ENCODE data around the gene CCDC3. TPM values are rescaled to one million over a fixed set of nuclear protein-coding genes. Genes with fewer than 3 reads are reported as not detected.
"Not testable (repeated sequence)": the region's sequence is repeated elsewhere in the genome, so short reads cannot be mapped to it uniquely, and the experiment has no call there.

CCDC3 gene
- total RNA-seq, 1 donor from 2014 or later = 18.8 TPM

DNA sequence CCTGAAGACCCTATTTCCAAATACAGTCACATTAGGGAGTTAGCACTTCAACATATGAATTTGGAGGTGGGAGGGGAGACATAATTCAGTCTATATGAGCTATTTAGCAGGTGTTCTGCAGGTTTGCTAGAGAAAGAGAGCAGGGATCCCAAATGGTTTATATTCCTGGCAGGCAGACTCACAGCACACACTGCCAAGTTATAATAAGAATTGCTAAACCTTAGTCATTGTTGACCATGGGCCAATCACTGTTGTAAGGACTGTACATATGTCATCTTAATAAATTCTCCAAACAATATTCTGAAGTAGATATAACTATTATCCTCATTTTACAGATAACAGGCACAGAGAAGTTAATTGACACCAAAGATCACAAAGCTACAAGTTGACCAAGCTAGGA is 1.5 kb upstream of the CCDC3 start:
- FAIRE-seq = no peak
- no peak for DNase-seq (ENCODE audit: low spot score in 2 of 2)

DNA sequence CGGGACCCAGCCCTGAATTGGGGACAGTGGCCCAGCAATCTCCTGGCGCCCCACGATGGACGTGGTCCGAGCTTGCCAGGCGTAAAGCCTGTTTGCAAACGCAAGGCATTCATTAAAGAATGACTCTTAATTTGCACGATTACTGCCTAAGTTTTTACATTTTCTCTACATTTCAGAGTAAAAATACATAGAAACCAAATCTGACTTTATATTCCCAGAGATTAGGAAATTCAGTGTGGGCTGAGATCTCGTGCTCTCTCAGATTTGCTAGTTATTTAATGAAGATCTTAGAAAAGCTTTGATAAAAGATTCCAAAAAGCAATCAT is 337 bp upstream of the CCDC3 start:
- DNase-seq (ENCODE audit: low spot score in 2 of 2) (no peak), FAIRE-seq (no peak)

DNA sequence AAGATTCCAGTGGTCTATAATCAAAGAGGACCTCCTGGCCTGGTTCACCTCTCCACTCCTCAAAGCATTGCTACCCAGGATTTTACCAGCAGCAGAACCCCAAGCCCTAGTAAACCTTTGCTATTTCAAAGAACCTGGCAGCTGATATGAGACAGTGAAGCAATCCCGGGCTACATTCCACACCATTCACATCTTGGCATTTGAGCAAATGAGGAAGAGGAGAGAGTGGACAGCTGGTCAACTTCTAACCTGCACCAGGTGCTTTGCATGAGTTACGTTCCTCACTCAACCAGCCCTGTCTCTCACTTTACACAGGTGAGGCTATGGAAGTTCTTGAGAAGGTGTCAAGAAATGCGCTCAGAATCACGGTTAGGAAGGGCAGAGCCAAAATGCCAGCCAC is 1.1 kb downstream of the CCDC3 start:
- FAIRE-seq = no peak
- DNase-seq (ENCODE audit: low spot score in 2 of 2) = no peak

DNA sequence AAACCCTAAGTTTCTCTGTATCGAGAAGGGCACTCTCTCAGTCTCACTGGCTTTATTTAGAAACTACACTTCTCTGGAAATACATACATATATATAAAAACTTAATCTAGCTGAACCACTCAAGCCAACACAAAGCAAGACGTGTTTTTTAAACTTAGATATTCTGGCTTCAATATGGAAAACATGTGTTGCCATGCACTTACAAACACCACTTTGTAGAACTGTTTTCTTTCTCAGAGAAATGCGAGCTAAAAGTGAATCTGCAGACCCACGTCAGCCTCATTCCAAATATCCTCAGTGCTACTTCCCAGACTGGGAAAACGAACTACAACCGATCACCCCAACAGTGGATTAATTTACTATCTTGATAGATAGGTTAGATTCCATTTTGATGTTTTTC is 1.7 kb downstream of the CCDC3 start:
- DNase-seq (ENCODE audit: low spot score in 2 of 2) = no peak

DNA sequence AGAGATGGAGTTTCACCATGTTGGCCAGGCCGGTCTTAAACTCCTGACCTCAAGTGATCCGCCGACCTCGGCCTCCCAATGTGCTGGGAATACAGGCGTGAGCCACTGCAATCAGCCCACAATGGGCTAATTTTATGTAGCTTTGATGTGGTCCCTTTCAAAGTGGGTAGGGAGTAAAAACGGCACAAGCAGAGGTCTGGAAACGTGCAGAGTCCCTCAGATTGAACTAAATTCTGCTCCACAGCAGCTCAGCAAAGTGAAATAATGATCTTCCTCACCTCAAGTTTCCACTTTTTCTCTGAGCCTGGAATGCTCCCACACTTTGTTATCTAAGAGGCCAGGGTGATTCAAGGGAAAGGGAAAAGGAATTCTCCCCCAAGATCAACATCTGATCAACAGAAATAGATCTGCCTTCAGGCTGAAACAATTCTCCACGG is 6.1 kb downstream of the CCDC3 start:
- DNase-seq (ENCODE audit: low spot score in 2 of 2) (no peak), FAIRE-seq (no peak)

More for the DNA sequence above, 1.7 kb downstream of the CCDC3 start:
- no peak for FAIRE-seq

DNA sequence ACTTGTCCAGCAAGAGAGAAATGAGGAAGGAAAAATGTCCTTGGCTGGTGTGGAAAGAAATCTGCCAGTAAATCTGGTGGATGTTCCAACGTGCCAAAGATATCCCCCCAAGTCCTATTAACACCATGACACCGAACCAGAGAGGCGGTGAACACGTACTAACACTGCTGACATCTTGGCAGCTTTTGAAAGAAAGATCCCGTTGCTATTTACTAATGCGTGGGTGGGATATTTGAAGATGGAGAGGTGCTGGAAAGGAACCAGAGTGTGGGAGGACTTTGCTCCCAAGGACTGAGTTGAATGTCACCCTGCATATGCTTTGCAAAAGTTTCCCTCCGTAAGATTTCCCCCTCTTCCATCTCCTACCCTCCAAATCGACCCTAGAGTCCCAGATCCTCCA is 7.9 kb downstream of the CCDC3 start:
- DNase-seq (ENCODE audit: low spot score in 2 of 2) = no peak

DNA sequence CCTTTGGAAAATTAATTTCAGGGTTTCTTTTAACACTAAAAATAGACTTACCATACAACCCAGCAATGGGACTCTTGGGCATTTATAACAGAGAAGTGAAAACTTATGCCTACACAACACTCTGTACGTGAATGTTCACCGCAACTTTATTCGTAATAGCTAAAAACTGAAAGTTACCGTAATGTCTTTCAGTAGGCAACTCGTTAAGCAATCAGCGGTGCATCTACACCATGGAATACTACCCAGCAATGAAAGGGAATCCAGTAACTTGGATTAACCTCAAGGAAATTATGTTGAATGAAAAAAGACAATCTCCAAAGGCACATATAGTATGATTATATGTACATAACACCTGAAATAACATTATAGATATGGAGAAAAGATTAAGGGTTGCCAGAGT is 16.2 kb downstream of the CCDC3 start:
- DNase-seq (ENCODE audit: low spot score in 2 of 2) (no peak), FAIRE-seq (no peak)

More for the DNA sequence above, 7.9 kb downstream of the CCDC3 start:
- no peak for FAIRE-seq

DNA sequence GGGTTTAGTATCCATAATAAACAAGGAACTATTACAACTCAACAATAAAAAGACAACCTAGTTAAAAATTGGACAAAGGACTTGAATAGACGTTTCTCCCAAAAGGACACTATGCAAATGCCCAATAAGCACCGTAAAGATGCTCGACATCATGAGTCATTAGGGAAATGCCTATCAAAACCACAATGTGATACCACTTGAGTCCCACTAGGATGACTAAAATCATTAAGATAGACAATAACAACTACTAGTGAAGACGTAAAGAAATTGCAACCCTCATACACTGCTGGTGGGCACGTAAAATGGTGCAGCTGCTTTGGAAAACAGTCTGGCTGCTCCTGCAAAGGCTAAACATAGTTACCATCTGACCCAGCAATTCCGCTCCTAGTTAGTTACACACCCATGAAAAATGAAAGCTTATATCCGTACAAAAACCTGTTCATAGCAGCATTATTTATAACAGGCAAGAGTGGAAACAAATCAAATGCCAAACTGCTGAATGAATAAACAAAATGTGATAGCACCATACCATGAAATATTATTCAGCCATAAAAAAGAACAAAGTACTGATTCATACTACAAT is 17.3 kb downstream of the CCDC3 start:
- FAIRE-seq = no peak
- no peak for DNase-seq (ENCODE audit: low spot score in 2 of 2)

DNA sequence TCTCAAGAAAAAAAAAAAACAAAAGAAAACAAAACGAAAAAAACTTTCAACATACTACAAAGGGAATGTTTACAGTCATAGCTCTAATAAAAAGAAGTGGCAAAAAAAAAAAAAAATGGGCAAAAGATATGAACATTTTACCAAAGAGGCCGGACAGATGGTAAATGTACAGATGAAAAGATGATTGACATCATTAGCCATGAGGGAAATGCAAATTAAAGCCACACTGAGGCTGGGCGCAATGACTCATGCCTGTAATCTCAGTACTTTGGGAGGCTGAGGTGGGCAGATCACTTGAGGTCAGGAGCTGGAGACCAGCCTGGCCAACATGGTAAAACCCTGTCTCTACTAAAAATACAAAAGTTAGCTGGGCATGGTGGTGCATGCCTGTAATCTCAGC is 17.9 kb downstream of the CCDC3 start:
- not testable (repeated sequence) for DNase-seq (ENCODE audit: low spot score in 2 of 2); FAIRE-seq

DNA sequence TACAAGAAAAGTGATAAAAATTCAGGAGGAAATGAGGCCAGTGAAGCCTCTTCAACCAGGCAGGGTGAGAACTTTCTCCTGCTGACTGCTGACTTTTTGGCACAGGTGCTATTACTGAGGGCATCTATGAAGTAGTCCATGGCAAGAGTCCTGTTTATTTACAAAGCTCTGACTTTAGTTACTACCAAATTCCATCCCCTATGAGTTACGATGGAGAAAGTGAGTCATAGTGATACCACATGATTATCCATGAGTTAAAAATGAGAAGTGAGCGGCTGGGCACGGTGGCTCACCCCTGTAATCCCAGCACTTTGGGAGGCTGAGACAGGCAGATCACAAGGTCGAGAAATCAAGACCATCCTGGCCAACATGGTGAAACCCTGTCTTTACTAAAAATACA is 19.9 kb downstream of the CCDC3 start:
- DNase-seq (ENCODE audit: low spot score in 2 of 2) = no peak
- no peak for FAIRE-seq

DNA sequence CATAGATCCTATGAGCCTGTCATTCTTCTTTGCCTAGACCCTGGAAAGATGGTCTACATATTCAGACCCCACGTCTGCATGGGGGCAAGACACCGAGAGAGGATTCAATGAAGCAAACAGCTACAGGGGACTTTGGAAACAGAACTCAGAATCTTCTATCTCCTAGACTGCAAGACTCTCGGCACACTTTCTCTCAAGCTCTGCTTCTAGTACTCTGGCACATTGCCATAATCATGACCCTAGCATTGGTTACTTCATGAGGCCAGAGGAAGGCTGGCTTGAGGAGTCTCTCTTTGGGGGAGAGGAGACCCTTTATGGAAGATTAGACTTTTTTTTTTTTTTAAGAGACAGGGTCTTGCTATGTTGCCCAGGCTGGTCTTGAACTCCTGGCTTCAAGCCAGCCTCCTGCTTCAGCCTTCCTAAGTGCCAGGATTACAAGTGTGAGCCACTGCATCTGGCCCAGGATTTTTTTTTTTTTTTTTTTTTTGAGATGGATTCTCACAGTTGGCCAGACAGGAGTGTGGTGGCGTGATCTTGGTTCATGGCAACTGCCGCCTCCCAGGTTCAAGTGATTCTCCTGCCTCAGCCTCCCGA is 20.7 kb downstream of the CCDC3 start:
- DNase-seq (ENCODE audit: low spot score in 2 of 2) (no peak), FAIRE-seq (no peak)

DNA sequence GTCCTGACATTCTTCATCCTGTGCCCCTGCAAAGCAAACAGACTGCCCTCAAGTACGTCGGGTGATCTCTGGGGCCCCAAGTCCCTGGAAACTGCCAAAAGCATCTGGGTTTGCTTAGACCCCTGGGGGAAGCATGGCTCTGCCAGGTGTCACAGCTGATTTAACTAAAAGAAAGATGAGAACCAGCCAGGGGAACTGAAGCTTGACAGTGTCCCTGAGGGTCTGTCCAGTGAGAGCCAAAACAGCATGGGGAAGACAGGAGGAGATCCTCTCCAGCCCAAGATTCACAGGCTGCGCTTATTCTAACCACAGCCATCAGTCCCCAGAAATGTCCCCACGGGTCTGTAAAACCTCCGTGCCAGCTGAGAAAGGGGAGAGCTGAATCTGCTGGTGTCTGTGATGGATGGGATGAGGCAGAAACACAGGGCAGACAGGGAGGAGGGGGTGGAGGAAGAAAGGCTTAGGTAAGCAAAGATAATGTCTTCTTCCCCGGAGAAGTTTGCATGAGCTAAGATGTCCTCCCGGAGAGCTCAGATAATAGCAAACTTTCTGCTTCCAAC is 21.3 kb downstream of the CCDC3 start:
- FAIRE-seq (no peak), DNase-seq (ENCODE audit: low spot score in 2 of 2) (no peak)

DNA sequence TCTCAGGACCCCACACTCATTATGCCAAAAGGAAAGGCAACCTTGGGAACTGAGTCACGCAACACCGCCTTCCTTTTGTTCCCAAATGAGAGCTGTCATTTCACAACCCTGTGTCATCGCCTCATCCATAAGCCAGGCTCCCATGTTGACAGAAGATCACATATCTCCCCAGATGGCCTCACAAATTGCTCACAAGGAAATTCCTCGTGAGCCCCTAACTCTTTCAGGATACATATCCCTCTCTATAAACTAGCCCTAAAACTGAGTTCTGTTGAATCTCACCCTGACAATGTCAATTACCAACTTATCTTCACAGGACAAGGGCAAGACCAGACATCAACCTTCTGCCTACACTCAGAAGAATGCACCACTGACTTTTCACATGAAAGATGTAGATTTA is 22.6 kb downstream of the CCDC3 start:
- no peak for FAIRE-seq
- no peak for DNase-seq (ENCODE audit: low spot score in 2 of 2)

DNA sequence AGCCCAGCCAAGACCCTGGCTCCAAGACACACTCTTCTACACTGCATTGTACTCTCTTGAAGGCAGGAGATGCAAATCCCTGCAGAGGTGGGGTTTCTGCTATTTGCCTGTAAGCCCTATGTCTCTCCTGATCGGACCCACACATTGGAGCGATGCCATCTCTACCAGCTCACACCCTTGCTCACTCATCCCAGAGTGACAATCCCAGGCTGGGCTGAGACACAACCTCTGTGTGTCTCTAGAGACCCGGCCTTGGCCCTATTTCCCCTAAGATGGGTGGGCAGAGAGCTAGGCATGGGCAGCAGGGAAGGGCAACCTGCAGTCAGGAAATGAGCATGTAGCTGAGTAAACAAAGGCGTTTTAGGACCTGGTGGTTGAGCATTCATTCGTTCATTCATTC is 25.6 kb downstream of the CCDC3 start:
- DNase-seq (ENCODE audit: low spot score in 2 of 2) (no peak), FAIRE-seq (no peak)

DNA sequence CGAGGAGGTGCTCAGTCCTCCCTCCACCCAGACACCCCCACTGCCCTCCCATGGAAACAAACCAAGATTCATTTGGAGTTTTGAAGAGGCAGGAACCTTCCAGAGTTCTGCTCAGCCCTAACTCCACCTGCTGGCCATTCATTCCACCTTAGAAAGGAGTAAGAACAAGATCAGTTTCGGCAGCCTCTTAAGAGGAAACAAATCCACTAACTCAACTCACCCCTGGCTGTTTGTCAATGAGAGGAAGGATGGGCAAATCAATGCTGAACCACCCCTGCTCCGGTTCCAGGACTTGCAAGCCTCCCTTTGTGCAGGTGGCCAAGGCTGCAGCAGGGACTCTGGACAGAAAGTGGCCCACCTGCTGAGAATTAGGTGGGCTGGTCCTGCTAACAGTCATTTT is 26.2 kb downstream of the CCDC3 start:
- FAIRE-seq (no peak), DNase-seq (ENCODE audit: low spot score in 2 of 2) (no peak)

DNA sequence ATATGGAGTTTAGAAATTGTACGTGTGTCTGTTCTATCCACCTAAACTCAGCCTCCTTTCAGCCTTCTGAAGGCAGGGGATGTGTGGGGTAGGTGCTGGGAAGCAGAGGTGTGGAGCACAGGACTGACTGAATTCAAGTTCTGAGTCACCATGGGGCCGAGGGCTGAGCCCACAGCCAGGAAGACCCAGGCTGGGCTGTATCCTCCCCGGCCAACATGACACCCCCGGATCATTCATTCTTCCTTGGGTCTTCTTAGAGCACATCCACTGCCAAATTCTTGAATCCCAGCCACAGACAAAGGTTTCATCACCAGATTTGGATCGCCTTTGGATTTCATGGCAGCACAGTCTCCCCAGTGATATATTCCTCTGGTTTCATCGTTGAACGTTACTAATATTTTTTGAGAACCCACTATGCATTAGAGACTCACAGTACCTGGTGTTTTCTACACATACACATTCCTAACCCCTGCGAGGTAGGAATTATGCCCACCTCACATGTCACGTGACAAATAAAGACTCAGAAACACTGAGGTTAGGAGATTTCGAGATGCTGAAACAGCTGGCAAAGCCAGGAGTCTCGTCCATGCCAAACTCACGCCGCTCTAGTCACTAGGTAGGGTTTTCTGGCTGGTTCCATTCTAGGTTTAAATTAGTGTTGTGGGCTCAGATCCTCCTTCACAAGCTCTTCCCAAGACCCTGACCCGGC is 26.9 kb downstream of the CCDC3 start:
- FAIRE-seq (no peak), DNase-seq (ENCODE audit: low spot score in 2 of 2) (no peak)

DNA sequence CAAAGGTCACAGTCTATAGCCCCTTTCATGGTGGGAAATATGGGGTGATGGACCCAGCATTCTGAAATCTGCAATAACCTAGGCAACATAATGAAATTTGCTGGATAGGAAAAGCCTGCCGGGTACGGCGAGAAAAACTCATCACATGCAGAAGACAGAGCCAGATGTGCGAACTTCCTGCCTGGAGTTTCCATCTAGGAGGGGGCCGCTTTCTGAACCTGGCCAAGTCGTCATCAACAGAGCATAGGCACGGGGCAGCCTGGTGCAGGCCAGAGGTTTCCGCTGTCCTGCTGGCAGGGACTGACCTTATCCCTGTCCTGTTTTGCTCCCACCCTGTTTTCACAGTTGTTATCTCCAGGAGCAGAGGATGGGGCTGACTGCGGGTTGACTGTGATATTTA is 27.4 kb downstream of the CCDC3 start:
- no peak for FAIRE-seq

DNA sequence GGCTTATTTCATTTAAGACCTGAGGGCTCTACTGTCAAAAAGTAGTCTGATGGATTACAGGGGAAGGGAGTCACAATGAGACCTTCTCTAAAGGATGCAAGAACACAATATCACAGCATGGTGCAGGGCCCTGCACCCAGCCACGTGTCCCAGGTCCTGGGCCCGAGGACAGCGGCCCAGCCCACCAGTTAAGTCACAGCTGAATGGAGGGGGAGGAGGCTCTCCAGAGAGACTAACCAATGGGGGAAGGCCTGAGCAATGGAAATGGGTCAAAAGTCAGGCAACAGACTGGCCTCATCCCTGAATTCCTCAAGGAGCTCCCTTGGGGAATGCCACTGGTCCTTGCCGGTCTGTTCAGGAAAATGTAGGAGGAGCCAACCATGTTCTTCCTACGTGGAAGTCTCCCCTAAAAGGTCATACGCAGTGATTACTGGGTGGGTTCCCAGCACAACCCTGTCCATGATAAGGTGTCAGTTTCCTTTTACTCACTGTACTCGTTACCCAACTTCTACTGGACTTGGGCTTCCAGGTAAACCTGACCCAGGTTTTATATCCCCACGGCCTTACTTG is 28.3 kb downstream of the CCDC3 start:
- no peak for DNase-seq (ENCODE audit: low spot score in 2 of 2)
- no peak for FAIRE-seq

More for the DNA sequence above, 27.4 kb downstream of the CCDC3 start:
- DNase-seq (ENCODE audit: low spot score in 2 of 2) = no peak

DNA sequence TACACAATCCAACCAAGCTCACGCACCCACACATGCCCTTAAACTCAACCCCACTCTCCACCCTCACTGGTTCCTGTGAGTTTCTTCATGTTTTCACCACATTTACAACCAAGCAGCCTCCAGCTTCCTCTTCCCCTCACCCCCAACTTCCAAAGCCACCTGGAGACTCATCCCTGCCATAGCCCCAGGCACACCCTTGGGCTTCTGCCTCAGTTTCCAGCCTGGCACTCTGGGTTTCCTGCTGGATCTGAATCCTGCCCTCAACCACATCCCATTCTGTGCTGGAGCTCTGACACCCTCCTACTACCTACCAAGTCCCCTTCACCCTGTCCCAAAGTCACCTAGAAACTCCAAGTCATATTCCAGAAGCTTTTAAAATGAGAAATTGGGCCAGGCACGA is 29.4 kb downstream of the CCDC3 start:
- DNase-seq (ENCODE audit: low spot score in 2 of 2) (no peak), FAIRE-seq (no peak)

DNA sequence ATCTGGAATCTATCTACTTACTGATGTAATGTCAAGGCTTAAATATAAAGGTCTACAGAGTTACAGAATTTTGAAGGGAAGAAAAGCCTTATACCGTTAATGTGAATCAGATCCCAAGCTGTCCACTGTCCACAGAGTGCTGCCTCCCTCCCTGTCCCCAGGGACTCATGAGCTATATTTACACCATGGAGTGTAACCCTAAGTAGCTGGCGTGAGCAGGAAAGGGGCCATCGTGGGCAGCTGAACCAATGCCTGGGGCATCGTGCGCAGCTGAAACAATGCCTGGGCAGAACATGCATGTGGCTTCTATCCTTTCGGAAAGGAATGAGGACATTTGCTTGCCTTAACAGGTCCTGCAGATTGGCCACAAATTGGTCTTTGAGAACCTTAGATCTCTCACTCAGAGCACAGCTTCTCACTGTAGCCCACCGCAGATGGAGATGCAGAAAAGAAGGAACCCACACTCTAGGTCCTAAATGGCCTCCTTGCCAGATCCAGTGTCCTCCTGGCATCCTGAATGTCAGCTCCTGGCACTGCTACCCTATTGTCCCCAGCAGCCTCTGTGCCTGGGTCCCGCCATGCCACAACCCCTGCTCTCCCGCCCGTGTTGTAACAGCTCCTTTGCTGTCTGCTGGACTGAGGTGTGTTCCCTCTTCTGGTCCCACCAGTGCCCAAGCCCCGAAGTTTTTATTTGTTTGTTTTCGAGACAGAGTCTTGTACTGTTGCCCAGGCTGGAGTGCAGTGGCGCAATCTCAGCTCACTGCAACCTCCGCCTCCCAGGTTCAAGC is 30.3 kb downstream of the CCDC3 start:
- DNase-seq (ENCODE audit: low spot score in 2 of 2) = no peak

DNA sequence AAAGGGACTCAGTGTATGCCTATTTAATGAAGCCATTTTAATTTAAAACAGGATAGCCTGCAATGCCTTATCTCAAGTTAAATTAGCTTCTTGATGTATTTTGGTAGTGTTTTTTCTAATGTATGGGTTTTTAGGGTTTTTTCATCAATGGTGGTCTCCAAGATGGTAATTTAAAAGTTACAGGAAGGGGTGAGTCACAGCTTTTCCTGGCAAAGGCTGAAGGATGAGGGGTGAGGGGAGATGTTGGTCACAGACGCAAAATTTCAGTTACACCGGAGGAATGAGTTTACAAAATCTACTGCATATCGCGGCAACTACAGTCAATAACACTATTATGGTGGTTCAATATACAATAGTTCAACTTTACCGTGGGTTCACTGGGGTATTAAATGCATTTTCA is 31.6 kb downstream of the CCDC3 start:
- FAIRE-seq = no peak
- DNase-seq (ENCODE audit: low spot score in 2 of 2) = no peak

More for the DNA sequence above, 30.3 kb downstream of the CCDC3 start:
- no peak for FAIRE-seq

Measured in frontal cortex (tissue), 4 donors.